A549 (cell line): ENCODE results near the gene NRSN1. TPM values are rescaled to one million over a fixed set of nuclear protein-coding genes. Genes with fewer than 3 reads are reported as not detected.

Experiments used
- ATAC-seq, 2 experiments: fragments of 200-7000 bp in 1 of 2; fragments of >200 bp in 1 of 2; cut with Nextera tagmentation in 1 of 2; cut with Tn5 transposase in 1 of 2; 3 replicates each; pipeline versions ENCODE4 v1.8.0 to v1.9.1; 2018 to 2020; ENCODE audit warnings: mild to moderate bottlenecking in 1 of 2, moderate library complexity in 1 of 2
- CTCF ChIA-PET: fragments of 300-600 bp; sonication (Branson Sonifier 250); formaldehyde crosslinking; extraction: SDS; loops from one replicate; lab custom pipeline; 2021; ENCODE audit warnings: antibody characterized with exemption, inconsistent platforms; lab: Yijun Ruan, JAX
- POLR2A ChIA-PET: fragments of 350-600 bp; formaldehyde crosslinking; extraction: SDS; loops from one replicate; lab custom pipeline; 2021; ENCODE audit warnings: antibody characterized with exemption, inconsistent platforms; lab: Yijun Ruan, JAX
- DNase-seq, 2 experiments: peaks; one replicate each; pipeline versions ENCODE4 v3.0.0 to v3.0.0-alpha.2; 2011 to 2016; ENCODE audit warnings: low read depth in 1 of 2, low spot score in 1 of 2
- FAIRE-seq: peaks from 2 replicates; lab custom pipeline; 2011; peaks lifted over from hg19 to GRCh38; lab: Jason Lieb, UNC
- H3K27ac ChIP-seq, 2 experiments: fragments of >200 bp; sonication (Bioruptor Twin); formaldehyde crosslinking; 3 replicates each; pipeline ENCODE4 v1.5.1; 2016 to 2017
- H3K4me1 ChIP-seq: fragments of >200 bp; sonication (Bioruptor Twin); formaldehyde crosslinking; 3 replicates; pipeline ENCODE4 v1.6.1; 2016
- H3K4me2 ChIP-seq: fragments of >200 bp; sonication (Bioruptor Twin); formaldehyde crosslinking; 3 replicates; pipeline ENCODE4 v1.6.1; 2016
- H3K4me3 ChIP-seq: fragments of >200 bp; sonication (Bioruptor Twin); formaldehyde crosslinking; 3 replicates; pipeline ENCODE4 v1.5.1; 2016
- H3K9me3 ChIP-seq: fragments of >200 bp; sonication (Bioruptor Twin); formaldehyde crosslinking; 3 replicates; pipeline ENCODE4 v1.6.1; 2016
- CHD2 ChIP-seq: fragments of 150-350 bp; IDR thresholded peaks from 2 replicates; pipeline ENCODE4 v1.6.1; 2014; ENCODE audit warnings: low read length; ENCODE audit not compliant: partially characterized antibody
- CHD4 ChIP-seq: fragments of 200-600 bp; sonication (generic); IDR thresholded peaks from 2 replicates; pipeline ENCODE4 v1.6.1; 2016; ENCODE audit warnings: antibody characterized with exemption, mild to moderate bottlenecking, borderline replicate concordance
- EHF ChIP-seq: fragments of 250-450 bp; sonication (Bioruptor Pico); IDR thresholded peaks from 2 replicates; pipeline ENCODE4 v1.5.0; 2020; ENCODE audit warnings: mild to moderate bottlenecking
- EHMT2 ChIP-seq: fragments of 200-600 bp; sonication (generic); IDR thresholded peaks from 2 replicates; pipeline ENCODE4 v1.6.1; 2016; ENCODE audit warnings: antibody characterized with exemption, low read depth, mild to moderate bottlenecking, moderate library complexity
- FOSL2 ChIP-seq, 2 experiments: fragments of 450-650 bp in 1 of 2; fragments of >200 bp in 1 of 2; sonication (Bioruptor Twin) in 1 of 2; formaldehyde crosslinking; IDR thresholded peaks; 2 replicates each; pipeline versions ENCODE4 v1.5.0 to v1.6.1; 2016 to 2020; ENCODE audit warnings: mild to moderate bottlenecking in 1 of 2, moderate library complexity in 1 of 2
- FOXS1 ChIP-seq: fragments of 250-450 bp; sonication (Bioruptor Pico); IDR thresholded peaks from 2 replicates; pipeline ENCODE4 v1.5.0; 2020; ENCODE audit warnings: mild to moderate bottlenecking, moderate library complexity
- HDAC2 ChIP-seq: fragments of 200-600 bp; sonication (generic); IDR thresholded peaks from 2 replicates; pipeline ENCODE4 v1.6.1; 2016
- HOXB13 ChIP-seq: fragments of 250-450 bp; sonication (Bioruptor Pico); IDR thresholded peaks from 2 replicates; pipeline ENCODE4 v1.5.0; 2020; ENCODE audit warnings: low read depth, mild to moderate bottlenecking, moderate library complexity
- HOXB5 ChIP-seq: fragments of 250-450 bp; sonication (Bioruptor Pico); IDR thresholded peaks from 2 replicates; pipeline ENCODE4 v1.5.0; 2020; ENCODE audit warnings: mild to moderate bottlenecking, moderate library complexity
- JUN ChIP-seq, 2 experiments: fragments of >200 bp; sonication (Bioruptor Twin); formaldehyde crosslinking; IDR thresholded peaks; 2 replicates in 1 of 2; 3 replicates in 1 of 2; pipeline ENCODE4 v1.6.1; 2016 to 2017
- MAFK ChIP-seq: fragments of 450-650 bp; IDR thresholded peaks from 2 replicates; pipeline ENCODE4 v1.6.1; 2014; ENCODE audit not compliant: partially characterized antibody
- MYC ChIP-seq: IDR thresholded peaks from 2 replicates; pipeline ENCODE4 v1.6.1; 2012; ENCODE audit warnings: mild to moderate bottlenecking, inconsistent platforms, low read length, improper control_type of control experiment, borderline replicate concordance
- NPAS2 ChIP-seq: fragments of 250-450 bp; sonication (Bioruptor Pico); IDR thresholded peaks from 2 replicates; pipeline ENCODE4 v1.8.0; 2022; ENCODE audit warnings: mild to moderate bottlenecking, moderate library complexity, borderline replicate concordance
- NR3C1 ChIP-seq: fragments of >200 bp; sonication (Bioruptor Twin); formaldehyde crosslinking; IDR thresholded peaks from 3 replicates; pipeline ENCODE4 v1.6.1; 2017
- PHF8 ChIP-seq: fragments of 200-600 bp; sonication (generic); IDR thresholded peaks from 2 replicates; pipeline ENCODE4 v1.6.1; 2016; ENCODE audit warnings: low read depth, mild to moderate bottlenecking, antibody characterized with exemption, moderate library complexity, borderline replicate concordance
- POLR2A ChIP-seq: IDR thresholded peaks from 2 replicates; pipeline ENCODE4 v1.6.1; 2012; ENCODE audit warnings: mild to moderate bottlenecking, low read length
- RAD21 ChIP-seq, 2 experiments: fragments of >200 bp in 1 of 2; sonication (Bioruptor Twin) in 1 of 2; formaldehyde crosslinking in 1 of 2; IDR thresholded peaks in 1 of 2; conservative IDR thresholded peaks in 1 of 2; 2 replicates in 1 of 2; 3 replicates in 1 of 2; pipeline ENCODE4 v1.6.1; 2012 to 2018; ENCODE audit warnings: inconsistent platforms in 1 of 2
- RARB ChIP-seq: fragments of 250-450 bp; sonication (Bioruptor Pico); IDR thresholded peaks from 2 replicates; pipeline ENCODE4 v1.8.0; 2021; ENCODE audit warnings: mild to moderate bottlenecking, moderate library complexity
- RCOR1 ChIP-seq: fragments of 150-350 bp; IDR thresholded peaks from 2 replicates; pipeline ENCODE4 v1.6.1; 2014; ENCODE audit warnings: antibody characterized with exemption, low read length, low read depth
- TFCP2L1 ChIP-seq: fragments of 250-450 bp; sonication (Bioruptor Pico); IDR thresholded peaks from 2 replicates; pipeline ENCODE4 v1.5.0; 2021; ENCODE audit warnings: mild to moderate bottlenecking
- WGBS: methylation state at CpG from one replicate; pipeline ENCODE4 v1.1.6; 2017; ENCODE audit errors: missing lambda C conversion rate; 5-methylcytosine and 5-hydroxymethylcytosine counted together
- polyA plus RNA-seq, 4 experiments: library from polyadenylated mRNA; depleted of rRNA in 3 of 4; stranded (reverse); fragments of >200 nt; fragmentation: RNase III in 1 of 4; extraction: RNeasy Plus Mini Kit Qiagen cat#74134 plus additional on column Dnase treatment in 1 of 4; gene quantifications; 2 replicates in 3 of 4; 3 replicates in 1 of 4; pipeline ENCODE4 v1.2.3, GENCODE V29; 2011 to 2017
- TF ChIP-seq, protein P1 (sequence below): fragments of 150-350 bp; IDR thresholded peaks from 2 replicates; pipeline ENCODE4 v1.6.1; 2014; ENCODE audit warnings: low read depth, mild to moderate bottlenecking, low read length
- TF ChIP-seq, protein P2 (sequence below): fragments of 250-450 bp; sonication (Bioruptor Pico); IDR thresholded peaks from 2 replicates; pipeline ENCODE4 v1.5.0; 2020; ENCODE audit warnings: low read depth, mild to moderate bottlenecking, moderate library complexity
- TF ChIP-seq, protein P3 (sequence below): fragments of >200 bp; sonication (Bioruptor Twin); formaldehyde crosslinking; IDR thresholded peaks from 3 replicates; pipeline ENCODE4 v1.6.1; 2016
- TF ChIP-seq, protein P4 (sequence below): IDR thresholded peaks from 2 replicates; pipeline ENCODE4 v1.6.1; 2012

Gene NRSN1
- polyA plus RNA-seq, 2 of the 4 experiments (the other 2 are of a cell fraction), result not detected

DNA sequence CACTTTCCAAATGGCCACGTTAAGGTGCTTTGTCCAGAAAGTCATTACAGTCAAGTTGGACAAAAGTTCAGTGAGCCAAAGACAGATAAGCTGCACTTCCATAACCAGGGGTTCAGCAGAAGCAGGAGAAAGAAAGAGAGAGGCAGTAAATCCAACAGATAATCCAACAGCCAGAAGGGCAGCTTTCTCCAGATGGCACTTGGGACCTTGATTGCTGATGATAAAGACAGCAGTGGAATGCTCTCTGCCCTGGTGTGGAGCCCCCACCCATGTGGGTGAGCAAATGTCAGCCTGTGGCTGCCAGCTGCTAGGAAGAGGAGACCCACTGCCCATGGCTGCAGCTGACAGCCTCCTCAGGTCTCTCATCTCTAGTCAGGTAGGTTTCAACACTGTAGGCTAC, 18.7 kb upstream of the NRSN1 start:
- DNase-seq (no peak), ATAC-seq (no peak), FAIRE-seq (no peak)
- ChIA-PET POLR2A (no interaction called here), CTCF (no interaction called here)
- Histone ChIP-seq H3K9me3 (no peaks in the 10 kb centered on the region; the same call in 2 of the 3 replicates), H3K27ac (no peak overlapping the region), H3K4me2 (no peak overlapping the region), H3K4me1 (no peaks in the 10 kb centered on the region), H3K4me3 (no peak overlapping the region)
- no peak for TF ChIP-seq NPAS2 (CRISPR knock-in tag)
- no peak for TF ChIP-seq POLR2A
- WGBS, result 0% methylated on average over 1 of the region's 1 CpG

DNA sequence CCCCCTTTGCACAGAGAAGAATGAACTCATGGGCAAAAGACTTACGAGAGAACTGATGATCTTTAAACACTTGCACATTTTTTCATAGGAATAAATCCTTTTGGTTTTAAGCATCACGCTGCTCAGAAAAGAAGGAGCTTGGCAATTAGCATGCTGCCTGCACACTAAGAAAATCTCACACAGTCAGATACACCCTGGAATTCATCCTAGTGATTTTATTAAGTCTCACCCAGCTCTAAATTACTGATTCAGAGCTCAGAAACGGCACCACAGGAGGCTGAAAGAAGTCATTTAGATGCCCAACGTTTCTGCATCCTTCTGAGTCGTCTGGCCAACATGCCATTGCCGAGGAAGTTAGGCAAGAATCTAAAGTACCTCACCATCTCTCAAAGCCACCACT, 18.0 kb upstream of the NRSN1 start:
- no peak overlapping the region for H3K4me2 ChIP-seq
- 11% methylated on average over 6 of the region's 6 CpGs for WGBS
- H3K27ac ChIP-seq, result no peak overlapping the region
- FAIRE-seq (no peak), ATAC-seq (no peak), DNase-seq (no peak)
- ChIA-PET CTCF (no interaction called here), POLR2A (no interaction called here)
- no peaks in the 10 kb centered on the region; the same call in 2 of the 3 replicates for H3K9me3 ChIP-seq
- TF ChIP-seq JUN (IDR thresholded peaks at IDR 0.05) (no peak), RCOR1 (no peak), HOXB13 (CRISPR knock-in tag) (no peak), HDAC2 (no peak), EHF (no peak), CHD4 (no peak)
- TF ChIP-seq, protein P1, sequence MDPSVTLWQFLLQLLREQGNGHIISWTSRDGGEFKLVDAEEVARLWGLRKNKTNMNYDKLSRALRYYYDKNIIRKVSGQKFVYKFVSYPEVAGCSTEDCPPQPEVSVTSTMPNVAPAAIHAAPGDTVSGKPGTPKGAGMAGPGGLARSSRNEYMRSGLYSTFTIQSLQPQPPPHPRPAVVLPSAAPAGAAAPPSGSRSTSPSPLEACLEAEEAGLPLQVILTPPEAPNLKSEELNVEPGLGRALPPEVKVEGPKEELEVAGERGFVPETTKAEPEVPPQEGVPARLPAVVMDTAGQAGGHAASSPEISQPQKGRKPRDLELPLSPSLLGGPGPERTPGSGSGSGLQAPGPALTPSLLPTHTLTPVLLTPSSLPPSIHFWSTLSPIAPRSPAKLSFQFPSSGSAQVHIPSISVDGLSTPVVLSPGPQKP, result no peak
- TF ChIP-seq, protein P2, sequence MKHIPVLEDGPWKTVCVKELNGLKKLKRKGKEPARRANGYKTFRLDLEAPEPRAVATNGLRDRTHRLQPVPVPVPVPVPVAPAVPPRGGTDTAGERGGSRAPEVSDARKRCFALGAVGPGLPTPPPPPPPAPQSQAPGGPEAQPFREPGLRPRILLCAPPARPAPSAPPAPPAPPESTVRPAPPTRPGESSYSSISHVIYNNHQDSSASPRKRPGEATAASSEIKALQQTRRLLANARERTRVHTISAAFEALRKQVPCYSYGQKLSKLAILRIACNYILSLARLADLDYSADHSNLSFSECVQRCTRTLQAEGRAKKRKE, result no peak
- H3K4me3 ChIP-seq, result no peak overlapping the region
- H3K4me1 ChIP-seq, result no peaks in the 10 kb centered on the region

DNA sequence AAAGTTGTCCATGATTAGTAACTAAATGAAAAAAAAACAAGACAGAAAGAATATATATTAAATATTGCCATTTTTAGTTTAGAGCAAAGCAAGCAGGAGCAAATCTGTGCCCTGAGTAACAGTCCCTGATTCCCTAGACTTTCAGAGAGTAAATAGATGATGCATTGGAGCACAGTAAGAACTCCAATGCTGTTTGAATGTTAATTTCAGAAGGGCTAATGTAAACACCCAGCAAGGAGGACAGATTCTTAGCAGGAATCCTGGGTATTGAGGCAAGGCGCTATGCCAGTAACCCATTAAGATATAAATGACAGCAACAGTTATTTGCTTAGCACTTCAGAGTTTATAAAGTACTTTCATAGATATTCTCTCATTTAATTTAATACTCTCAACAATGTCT, 15.6 kb upstream of the NRSN1 start:
- POLR2A ChIA-PET, result no interaction called here
- CTCF ChIA-PET, result no interaction called here
- no peak for TF ChIP-seq RARB (CRISPR knock-in tag)
- TF ChIP-seq, protein P3, sequence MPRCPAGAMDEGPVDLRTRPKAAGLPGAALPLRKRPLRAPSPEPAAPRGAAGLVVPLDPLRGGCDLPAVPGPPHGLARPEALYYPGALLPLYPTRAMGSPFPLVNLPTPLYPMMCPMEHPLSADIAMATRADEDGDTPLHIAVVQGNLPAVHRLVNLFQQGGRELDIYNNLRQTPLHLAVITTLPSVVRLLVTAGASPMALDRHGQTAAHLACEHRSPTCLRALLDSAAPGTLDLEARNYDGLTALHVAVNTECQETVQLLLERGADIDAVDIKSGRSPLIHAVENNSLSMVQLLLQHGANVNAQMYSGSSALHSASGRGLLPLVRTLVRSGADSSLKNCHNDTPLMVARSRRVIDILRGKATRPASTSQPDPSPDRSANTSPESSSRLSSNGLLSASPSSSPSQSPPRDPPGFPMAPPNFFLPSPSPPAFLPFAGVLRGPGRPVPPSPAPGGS, result no peak
- TF ChIP-seq CHD2, result no peak
- no peak for TF ChIP-seq FOXS1 (CRISPR knock-in tag)
- 13% methylated on average over 1 of the region's 1 CpG for WGBS
- ATAC-seq, result no peak
- no peak overlapping the region for H3K27ac ChIP-seq
- no peak for DNase-seq
- no peaks in the 10 kb centered on the region for H3K4me1 ChIP-seq
- H3K9me3 ChIP-seq, result no peaks in the 10 kb centered on the region
- no peak overlapping the region for H3K4me3 ChIP-seq
- no peak overlapping the region for H3K4me2 ChIP-seq
- FAIRE-seq, result no peak

GRCh38 chr6:24113891-24114290, 12.1 kb upstream of the NRSN1 start:
- Histone ChIP-seq H3K4me2 (no peak overlapping the region), H3K4me1 (no peaks in the 10 kb centered on the region), H3K4me3 (no peak overlapping the region), H3K27ac (no peak overlapping the region), H3K9me3 (no peaks in the 10 kb centered on the region)
- FAIRE-seq (no peak), ATAC-seq (no peak), DNase-seq (no peak)
- ChIA-PET POLR2A (no interaction called here), CTCF (no interaction called here)
- TF ChIP-seq, protein P4, sequence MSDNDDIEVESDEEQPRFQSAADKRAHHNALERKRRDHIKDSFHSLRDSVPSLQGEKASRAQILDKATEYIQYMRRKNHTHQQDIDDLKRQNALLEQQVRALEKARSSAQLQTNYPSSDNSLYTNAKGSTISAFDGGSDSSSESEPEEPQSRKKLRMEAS, result no peak
- TF ChIP-seq MAFK, result peak; percentile 68

GRCh38 chr6:24117021-24117420, 9.0 kb upstream of the NRSN1 start:
- TF ChIP-seq EHMT2 (no peak), FOSL2 (IDR thresholded peaks at IDR 0.05) (no peak), FOSL2 (CRISPR knock-in tag; IDR thresholded peaks at IDR 0.05) (no peak), HOXB5 (CRISPR knock-in tag) (no peak), PHF8 (no peak), TFCP2L1 (no peak), NR3C1 (no peak), MYC (no peak), RAD21 (conservative IDR thresholded peaks at IDR 0.05 in 1 of 2, IDR thresholded peaks at IDR 0.05 in 1 of 2) (no peak)
- TF ChIP-seq, all 56 proteins: peak for 0
- Histone ChIP-seq H3K4me3 (no peak overlapping the region), H3K4me2 (no peak overlapping the region), H3K27ac (no peak overlapping the region), H3K4me1 (no peaks in the 10 kb centered on the region), H3K9me3 (no peaks in the 10 kb centered on the region)
- FAIRE-seq (no peak), DNase-seq (peak in 1 of 2 experiments; percentile 1), ATAC-seq (no peak)
- WGBS, result 6% methylated on average over 2 of the region's 2 CpGs
- ChIA-PET POLR2A (no interaction called here), CTCF (no interaction called here)
